GM20000 (cell line): Measurements from ENCODE around the gene CDK16.

Experiments
- DNase-seq: peaks from one replicate; pipeline ENCODE4 v3.0.0; 2012; ENCODE audit warnings: low spot score
- TF ChIP-seq, protein P1 (sequence below): IDR thresholded peaks from 2 replicates; pipeline ENCODE4 v1.5.1; 2012; ENCODE audit warnings: mild to moderate bottlenecking, control low read depth; ENCODE audit errors: extremely low read depth, missing control alignments

Gene CDK16

DNA sequence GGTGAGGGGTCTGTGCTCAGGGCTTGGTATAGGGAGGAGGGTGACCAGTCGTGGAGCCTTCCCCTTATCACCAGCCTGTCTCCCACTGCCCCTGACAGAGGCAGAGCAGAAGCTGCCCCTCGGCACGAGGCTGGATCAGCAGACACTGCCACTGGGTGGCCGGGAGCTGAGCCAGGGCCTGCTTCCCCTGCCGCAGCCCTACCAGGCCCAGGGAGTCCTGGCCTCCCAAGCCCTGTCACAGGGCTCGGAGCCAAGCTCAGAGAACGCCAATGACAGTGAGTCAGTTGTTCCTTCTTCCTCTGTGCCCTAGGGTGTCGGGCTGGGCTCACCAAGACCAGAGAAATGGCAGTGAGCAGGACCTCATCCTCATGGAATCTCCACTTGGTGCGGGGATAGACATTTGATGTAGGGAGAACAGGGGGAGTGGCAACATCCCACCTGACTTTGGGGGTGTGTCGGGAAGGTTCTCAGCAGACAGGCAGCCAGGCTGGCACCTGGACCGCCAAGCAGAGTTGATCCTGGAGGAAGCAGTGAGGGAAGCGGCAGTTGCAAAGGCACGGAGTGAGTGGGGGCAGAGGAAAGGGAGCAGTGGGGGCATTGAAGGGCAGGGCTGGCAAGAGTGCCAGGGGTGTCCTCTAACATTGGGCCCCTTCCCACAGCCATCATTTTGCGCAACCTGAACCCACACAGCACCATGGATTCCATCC lies 39.1 kb upstream of the CDK16 start:
- TF ChIP-seq, protein P1, sequence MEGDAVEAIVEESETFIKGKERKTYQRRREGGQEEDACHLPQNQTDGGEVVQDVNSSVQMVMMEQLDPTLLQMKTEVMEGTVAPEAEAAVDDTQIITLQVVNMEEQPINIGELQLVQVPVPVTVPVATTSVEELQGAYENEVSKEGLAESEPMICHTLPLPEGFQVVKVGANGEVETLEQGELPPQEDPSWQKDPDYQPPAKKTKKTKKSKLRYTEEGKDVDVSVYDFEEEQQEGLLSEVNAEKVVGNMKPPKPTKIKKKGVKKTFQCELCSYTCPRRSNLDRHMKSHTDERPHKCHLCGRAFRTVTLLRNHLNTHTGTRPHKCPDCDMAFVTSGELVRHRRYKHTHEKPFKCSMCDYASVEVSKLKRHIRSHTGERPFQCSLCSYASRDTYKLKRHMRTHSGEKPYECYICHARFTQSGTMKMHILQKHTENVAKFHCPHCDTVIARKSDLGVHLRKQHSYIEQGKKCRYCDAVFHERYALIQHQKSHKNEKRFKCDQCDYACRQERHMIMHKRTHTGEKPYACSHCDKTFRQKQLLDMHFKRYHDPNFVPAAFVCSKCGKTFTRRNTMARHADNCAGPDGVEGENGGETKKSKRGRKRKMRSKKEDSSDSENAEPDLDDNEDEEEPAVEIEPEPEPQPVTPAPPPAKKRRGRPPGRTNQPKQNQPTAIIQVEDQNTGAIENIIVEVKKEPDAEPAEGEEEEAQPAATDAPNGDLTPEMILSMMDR: no peak
- DNase-seq: no peak

DNA sequence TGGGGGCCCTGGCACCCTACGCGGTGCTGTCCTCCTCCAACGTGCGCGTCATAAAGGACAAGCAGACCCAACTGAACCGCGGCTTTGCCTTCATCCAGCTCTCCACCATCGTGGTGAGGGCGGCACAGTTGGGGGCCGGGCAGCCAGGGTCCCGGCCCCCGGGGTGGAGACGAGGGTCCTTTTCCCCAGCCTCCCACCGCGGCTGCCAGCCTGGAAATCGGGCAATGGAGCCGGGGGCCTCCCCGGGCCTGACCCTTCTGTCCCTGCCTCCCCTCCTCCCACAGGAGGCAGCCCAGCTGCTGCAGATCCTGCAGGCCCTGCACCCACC lies 38.6 kb upstream of the CDK16 start:
- TF ChIP-seq, protein P1: no peak
- no peak for DNase-seq

DNA sequence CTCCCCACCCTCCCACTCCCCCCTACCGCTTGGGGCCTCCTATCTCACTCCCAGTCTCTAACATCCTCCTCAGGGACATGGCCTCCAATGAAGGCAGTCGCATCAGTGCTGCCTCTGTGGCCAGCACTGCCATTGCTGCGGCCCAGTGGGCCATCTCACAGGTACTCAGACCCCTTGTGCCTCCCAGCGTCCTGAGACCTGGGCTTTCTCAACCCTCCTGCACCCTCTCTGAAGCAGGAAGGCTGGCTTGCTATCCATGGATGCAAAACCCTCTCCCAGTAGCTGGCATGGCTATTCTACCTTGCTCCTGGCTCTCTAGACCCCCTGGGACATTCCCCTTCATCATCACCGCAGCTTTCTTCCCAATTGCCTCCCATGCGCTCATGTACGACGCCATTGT lies 38.1 kb upstream of the CDK16 start:
- no peak for DNase-seq
- TF ChIP-seq, protein P1: no peak

DNA sequence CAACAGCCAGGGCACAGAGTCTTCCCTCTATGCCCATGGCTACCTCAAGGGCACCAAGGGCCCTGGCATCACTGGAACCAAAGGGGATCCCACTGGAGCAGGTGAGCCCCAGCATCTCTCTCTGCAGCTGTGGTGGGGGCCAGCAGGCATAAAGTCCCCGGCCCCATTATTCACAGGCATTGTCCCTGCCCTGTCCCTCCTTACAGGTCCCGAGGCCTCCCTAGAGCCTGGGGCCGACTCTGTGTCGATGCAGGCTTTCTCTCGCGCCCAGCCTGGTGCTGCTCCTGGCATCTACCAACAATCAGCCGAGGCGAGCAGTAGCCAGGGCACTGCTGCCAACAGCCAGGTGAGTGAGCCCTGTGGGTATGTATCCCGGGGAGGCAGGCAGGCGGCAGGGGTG lies 37.2 kb upstream of the CDK16 start:
- DNase-seq: no peak
- TF ChIP-seq, protein P1: no peak

DNA sequence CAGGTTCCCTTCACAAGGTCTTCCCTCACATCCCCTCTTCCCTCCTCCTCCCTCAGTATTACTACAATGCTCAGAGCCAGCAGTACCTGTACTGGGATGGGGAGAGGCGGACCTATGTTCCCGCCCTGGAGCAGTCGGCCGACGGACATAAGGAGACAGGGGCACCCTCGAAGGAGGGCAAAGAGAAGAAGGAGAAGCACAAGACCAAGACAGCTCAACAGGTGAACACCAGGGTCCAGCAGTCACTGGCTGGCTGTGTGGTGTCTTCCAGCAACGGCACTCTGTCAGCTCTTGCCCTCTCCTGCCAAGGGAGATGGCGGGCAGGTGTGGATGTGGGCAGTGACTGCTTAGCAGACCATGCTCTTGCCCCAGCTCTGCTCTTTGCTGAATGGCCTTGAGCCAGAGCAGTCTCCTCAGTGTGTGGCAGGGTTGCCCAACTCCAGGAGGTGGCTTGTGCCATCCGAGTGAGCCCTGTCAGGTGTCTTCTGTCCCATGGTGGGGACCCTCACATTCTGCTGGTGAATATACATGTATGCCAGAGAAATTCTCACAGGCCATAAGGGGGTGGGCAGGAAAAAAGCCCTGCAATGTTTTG lies 36.3 kb upstream of the CDK16 start:
- DNase-seq: no peak
- TF ChIP-seq, protein P1: no peak

DNA sequence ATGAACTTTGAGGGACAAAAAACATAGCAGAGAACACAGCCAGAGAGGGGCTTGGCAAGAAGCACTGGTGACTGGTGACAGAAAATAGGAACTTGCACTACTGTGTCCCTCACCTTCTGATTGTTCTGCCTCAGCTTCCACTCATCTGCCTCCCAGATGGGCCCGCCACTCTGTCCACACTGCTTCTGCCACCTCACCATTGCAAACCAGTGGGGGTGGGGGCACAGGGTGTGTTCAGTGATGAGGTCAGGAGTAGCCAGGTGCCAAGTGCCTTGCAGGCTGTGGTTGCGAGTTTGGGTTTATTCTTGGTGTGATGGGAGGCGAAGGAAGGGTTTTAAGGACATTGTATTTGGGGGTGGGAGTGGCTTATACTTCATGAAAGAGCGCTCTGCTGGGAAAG lies 34.0 kb upstream of the CDK16 start:
- no peak for DNase-seq
- TF ChIP-seq, protein P1: no peak

DNA sequence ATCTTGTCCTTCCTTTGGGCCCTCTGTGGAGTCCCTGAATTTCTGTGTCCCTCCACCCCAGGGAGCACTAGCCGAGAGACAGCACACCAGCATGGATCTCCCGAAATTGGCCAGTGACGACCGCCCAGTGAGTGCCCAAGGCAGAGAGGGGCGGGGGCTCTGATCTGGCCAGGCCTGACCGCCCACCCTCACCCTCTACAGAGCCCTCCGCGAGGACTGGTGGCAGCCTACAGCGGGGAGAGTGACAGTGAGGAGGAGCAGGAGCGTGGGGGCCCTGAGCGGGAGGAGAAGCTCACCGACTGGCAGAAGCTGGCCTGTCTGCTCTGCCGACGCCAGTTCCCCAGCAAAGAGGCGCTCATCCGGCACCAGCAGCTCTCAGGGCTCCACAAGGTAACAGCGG lies 33.2 kb upstream of the CDK16 start:
- TF ChIP-seq, protein P1: no peak
- no peak for DNase-seq
